ENCODE measurements around the gene MPZL1.

The MPZL1 gene

GRCh38 chr1:167705250-167705649 is 16.5 kb upstream of the MPZL1 start:
- DNase-seq = no peak
- no peak for TF ChIP-seq CTCF (IDR thresholded peaks at IDR 0.05; ENCODE audit: low read depth, low read length)
- no peak overlapping the region for H3K4me3 ChIP-seq (ENCODE audit: low read depth, low read length)
- H3K36me3 ChIP-seq = no peaks in the 10 kb centered on the region
- no peak overlapping the region for H3K27ac ChIP-seq
- H3K27me3 ChIP-seq (ENCODE audit: insufficient read depth, low read depth, severe bottlenecking) = no peaks in the 10 kb centered on the region
- no peaks in the 10 kb centered on the region for H3K9me3 ChIP-seq (ENCODE audit: severe bottlenecking)

- no peak for TF ChIP-seq CTCF (IDR thresholded peaks at IDR 0.05; ENCODE audit: low read depth, low read length)
- no peak for DNase-seq
- Histone ChIP-seq H3K36me3 (no peaks in the 10 kb centered on the region), H3K9me3 (ENCODE audit: severe bottlenecking) (no peaks in the 10 kb centered on the region), H3K27ac (no peak overlapping the region), H3K27me3 (ENCODE audit: insufficient read depth, low read depth, severe bottlenecking) (no peaks in the 10 kb centered on the region), H3K4me3 (ENCODE audit: low read depth, low read length) (no peak overlapping the region)
Observed at GRCh38 chr1:167706363-167706762, 15.4 kb upstream of the MPZL1 start.

GRCh38 chr1:167706931-167707877 is 14.6 kb upstream of the MPZL1 start:
- TF ChIP-seq CTCF (IDR thresholded peaks at IDR 0.05; ENCODE audit: low read depth, low read length) = no peak
- no peaks in the 10 kb centered on the region for H3K9me3 ChIP-seq (ENCODE audit: severe bottlenecking)
- no peaks in the 10 kb centered on the region for H3K27me3 ChIP-seq (ENCODE audit: insufficient read depth, low read depth, severe bottlenecking)
- H3K4me3 ChIP-seq (ENCODE audit: low read depth, low read length) = no peak overlapping the region
- no peaks in the 10 kb centered on the region for H3K36me3 ChIP-seq
- DNase-seq = peak; percentile 8
- H3K27ac ChIP-seq = no peak overlapping the region

DNA sequence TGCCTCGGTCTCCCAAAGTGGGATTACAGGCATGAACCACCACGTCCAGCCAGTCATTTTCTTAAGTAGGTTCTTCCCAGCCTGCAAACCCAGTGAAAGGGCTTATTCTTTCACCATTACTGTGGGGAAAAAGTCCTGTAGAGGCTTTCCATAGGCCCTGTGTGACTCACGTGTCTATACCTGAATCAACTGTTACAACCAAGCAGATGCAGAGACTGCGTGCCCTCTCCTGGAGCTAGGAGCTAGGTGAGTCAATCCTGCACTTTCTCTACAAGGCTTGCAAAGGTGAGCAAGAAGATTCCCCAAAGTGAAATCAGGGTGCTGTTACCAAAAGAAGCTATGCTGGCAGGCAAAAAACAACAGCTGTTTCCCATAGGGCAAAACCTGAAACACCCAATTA is 13.8 kb upstream of the MPZL1 start:
- Histone ChIP-seq H3K27ac (no peak overlapping the region), H3K36me3 (no peaks in the 10 kb centered on the region), H3K27me3 (ENCODE audit: insufficient read depth, low read depth, severe bottlenecking) (no peaks in the 10 kb centered on the region), H3K9me3 (ENCODE audit: severe bottlenecking) (no peaks in the 10 kb centered on the region), H3K4me3 (ENCODE audit: low read depth, low read length) (no peak overlapping the region)
- DNase-seq = no peak
- TF ChIP-seq CTCF (IDR thresholded peaks at IDR 0.05; ENCODE audit: low read depth, low read length) = no peak

DNA sequence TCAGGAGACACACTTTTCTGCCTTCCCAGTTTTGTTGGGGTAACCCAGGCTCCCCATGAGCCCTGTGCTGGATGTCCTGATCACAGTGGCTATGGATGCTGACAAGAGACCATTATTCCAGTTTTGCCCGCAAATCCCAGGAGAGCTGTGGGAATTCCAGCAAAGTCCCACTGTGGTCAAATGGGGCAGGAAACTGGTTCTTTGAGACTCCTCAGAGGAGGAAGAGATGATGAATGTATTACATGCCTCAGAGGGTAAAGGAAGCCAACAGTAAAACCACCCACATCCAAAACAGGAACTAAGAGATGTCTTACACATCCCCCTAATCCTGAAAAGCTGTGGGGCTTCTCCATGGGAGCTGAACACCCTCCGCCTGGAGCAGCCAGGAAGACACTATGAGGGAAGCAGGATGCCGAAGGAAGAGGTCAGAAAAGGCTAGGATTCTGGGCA is 12.8 kb upstream of the MPZL1 start:
- DNase-seq = no peak
- no peak for TF ChIP-seq CTCF (IDR thresholded peaks at IDR 0.05; ENCODE audit: low read depth, low read length)
- H3K27ac ChIP-seq = no peak overlapping the region

More for the DNA sequence above, 12.8 kb upstream of the MPZL1 start:
- H3K4me3 ChIP-seq (ENCODE audit: low read depth, low read length) = no peak overlapping the region
- H3K36me3 ChIP-seq = no peaks in the 10 kb centered on the region
- no peaks in the 10 kb centered on the region for H3K9me3 ChIP-seq (ENCODE audit: severe bottlenecking)
- no peaks in the 10 kb centered on the region for H3K27me3 ChIP-seq (ENCODE audit: insufficient read depth, low read depth, severe bottlenecking)
